HG03558 (cell line): ENCODE data around the gene FGF4.

Experiments
- ATAC-seq: cut with Tn5 transposase; IDR thresholded peaks from one replicate; pipeline ENCODE4 v1.9.1; 2021; ENCODE audit warnings: moderate number of reproducible peaks; ENCODE audit not compliant: unreplicated experiment; ENCODE audit errors: extremely low read depth

FGF4 gene

DNA sequence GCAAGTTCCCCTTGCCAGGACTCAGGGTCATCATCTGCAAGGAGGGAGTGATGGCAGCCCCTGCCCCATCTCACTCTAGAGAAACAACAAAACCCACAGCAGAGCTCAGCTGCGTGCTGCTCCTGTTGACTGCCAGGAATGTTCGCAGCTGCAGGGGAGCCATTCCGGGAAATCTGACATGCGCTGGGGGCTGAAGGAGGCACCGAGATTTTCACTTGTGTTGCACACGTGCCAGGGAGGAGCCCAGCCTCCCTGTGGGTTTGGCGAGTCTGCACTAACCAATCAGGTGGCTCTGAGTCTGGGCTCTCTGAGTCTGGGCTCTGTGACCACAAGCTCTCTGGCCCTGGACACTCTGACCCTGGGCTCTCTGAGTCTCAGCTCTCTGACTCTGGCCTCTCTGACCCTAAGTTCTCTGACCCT, 33.5 kb upstream of the FGF4 start:
- ATAC-seq: no peak

DNA sequence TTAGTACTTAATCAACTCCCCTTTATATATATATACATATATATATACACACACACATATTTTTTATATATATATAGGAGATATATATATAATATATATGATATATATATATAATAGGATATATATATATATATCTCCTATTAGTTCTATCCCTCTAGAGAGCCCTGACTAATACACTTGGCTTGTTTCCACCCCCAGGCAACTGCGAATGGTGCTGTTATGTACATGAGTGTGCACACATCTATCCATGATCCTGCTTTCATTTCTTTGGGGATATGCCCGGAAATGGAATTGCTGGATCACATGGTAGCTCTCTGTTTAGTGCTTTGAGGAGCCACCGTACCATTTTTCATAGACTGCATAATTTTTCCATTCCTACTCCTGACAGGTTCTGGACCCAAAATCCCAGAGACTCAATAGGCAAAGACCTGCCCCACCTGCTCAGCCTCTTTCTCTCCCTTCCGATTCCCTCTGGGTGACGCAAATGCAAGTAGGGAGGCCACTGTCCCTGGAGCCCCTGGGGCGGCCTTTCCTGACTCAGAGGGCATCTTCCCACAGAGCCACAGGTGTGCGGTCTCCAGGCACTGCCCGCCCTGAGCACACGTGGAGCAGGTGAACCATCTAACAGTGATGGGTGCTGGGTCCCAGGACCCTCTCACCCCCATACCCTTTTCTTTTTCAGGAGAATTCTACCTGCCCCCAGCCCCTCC, 32.1 kb upstream of the FGF4 start:
- no peak for ATAC-seq

- no peak for ATAC-seq
Measured at GRCh38 chr11:69804769-69805508, 29.8 kb upstream of the FGF4 start.

DNA sequence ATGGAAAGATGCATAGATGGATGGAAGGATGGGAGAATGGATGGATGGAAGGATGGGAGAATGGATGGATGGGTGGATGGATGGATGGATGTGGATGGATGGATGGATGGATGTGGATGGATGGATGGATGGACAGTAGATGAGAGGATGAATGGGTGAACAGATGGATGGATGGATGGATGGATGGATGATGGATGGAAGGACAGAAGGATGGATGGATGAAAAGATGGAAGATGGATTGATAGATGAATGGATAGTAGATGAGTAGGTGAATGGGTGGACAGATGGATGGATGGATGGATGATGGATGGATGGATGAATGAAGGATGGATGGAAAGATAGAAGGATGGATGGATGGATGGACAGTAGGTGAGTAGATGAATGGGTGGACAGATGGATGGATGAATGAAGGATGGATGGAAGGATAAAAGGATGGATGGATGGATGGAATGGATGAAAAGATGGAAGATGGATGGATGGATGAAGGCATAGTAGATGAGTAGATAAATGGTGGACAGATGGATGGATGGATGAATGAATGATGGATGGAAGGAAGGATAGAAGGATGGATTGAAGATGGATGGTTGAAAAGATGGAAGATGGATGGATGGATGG, 28.6 kb upstream of the FGF4 start:
- no peak for ATAC-seq

- no peak for ATAC-seq
Measured at GRCh38 chr11:69803022-69803421, 27.9 kb upstream of the FGF4 start.

DNA sequence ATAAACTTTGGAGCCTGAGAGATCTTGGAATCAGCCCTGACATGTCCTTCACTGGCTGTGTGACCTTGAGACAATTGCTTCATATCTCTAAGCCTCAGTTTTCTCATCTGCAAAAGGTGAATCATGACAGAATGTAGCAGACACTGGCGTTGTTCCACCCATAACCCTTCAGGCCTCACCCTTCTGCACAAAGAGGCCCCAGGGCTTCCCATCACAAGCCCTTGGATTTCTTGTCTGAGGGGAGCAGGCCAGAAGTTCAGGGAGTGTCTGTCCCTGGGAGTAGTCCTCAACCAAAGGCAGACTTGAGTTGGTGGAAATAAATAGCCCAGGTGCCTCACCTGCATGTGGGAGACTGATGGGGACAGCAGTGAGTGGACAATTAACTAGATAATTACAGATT, 27.4 kb upstream of the FGF4 start:
- ATAC-seq: no peak

GRCh38 chr11:69801513-69802335, 26.6 kb upstream of the FGF4 start:
- ATAC-seq: no peak

DNA sequence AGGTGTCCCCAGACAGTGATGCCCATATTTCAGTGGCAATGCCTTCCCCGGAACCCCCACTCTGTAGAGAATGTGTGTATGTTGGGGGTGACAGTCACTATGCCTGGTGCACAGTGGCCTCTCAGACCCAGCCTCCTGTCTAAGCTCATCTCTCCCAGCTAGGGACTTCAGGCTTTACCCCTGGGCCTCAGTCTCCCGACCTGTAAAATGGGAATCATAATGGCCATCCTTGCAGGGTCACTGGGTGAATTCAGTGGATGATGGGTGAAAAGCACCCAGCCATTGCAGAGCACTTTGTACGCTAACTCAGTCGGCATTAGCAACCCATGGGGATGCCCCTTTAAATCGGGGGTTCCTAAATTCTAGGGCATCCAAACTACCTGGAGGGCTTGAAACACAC, 25.1 kb upstream of the FGF4 start:
- no peak for ATAC-seq

DNA sequence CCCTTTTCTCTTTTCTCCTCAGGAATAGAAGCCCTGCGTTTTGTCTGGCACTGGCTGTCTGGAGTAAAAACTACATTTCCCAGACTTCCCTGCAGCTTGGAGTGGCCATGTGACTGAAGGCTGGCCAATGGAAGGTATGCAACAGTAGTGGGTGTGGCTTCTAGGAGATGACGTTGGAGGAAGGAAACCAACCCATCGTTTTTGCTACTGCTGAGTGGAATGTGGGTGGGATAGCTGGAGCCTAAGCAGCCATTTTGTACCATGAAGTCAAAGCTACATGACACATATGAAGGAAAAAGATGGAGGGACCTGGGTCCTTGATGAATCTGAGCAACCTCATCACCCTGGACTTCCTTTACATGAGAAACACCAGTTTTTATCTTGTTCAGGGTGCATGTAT, 24.4 kb upstream of the FGF4 start:
- ATAC-seq: no peak

GRCh38 chr11:69799097-69799496, 24.0 kb upstream of the FGF4 start:
- no peak for ATAC-seq

- no peak for ATAC-seq
Measured at GRCh38 chr11:69797737-69798528, 22.8 kb upstream of the FGF4 start.

DNA sequence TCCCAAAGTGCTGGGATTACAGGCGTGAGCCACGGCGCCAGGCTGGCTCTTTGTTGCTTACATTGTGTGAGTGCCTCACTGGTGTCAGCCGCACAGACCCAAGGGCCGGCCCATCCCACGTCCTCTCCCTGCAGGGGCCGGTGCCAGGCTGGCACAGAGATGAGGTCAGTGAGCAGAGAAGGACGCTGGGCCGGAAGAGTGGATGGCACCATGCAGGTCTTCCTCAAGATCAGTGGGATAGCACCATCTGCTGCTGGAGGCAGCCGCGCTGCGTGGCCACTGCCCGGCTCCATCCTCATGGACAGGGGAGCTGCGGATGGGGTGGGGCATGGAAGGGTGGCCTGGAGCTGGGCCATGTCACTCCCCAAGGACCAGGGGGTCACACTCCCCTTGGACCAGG, 22.0 kb upstream of the FGF4 start:
- no peak for ATAC-seq

DNA sequence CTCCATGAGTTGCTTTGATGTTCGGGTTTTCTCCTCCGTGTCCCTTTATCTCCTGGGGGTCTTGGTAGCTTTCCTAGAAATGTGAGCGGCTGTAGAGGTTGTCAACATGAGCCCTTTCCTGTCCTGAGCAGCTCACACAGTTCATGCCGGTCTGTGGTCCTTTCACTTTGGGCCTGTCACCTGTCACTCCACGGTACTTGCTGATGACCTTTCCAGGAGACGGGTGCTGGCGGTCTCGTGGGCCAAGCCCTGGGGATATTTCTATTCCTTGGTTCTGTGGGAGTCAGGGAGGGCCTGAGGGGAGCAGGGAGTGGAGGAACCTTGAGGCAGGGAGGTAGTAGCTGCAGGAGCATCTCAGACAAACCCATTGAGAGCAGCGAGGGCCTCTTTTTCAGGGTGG, 20.9 kb upstream of the FGF4 start:
- ATAC-seq: no peak

DNA sequence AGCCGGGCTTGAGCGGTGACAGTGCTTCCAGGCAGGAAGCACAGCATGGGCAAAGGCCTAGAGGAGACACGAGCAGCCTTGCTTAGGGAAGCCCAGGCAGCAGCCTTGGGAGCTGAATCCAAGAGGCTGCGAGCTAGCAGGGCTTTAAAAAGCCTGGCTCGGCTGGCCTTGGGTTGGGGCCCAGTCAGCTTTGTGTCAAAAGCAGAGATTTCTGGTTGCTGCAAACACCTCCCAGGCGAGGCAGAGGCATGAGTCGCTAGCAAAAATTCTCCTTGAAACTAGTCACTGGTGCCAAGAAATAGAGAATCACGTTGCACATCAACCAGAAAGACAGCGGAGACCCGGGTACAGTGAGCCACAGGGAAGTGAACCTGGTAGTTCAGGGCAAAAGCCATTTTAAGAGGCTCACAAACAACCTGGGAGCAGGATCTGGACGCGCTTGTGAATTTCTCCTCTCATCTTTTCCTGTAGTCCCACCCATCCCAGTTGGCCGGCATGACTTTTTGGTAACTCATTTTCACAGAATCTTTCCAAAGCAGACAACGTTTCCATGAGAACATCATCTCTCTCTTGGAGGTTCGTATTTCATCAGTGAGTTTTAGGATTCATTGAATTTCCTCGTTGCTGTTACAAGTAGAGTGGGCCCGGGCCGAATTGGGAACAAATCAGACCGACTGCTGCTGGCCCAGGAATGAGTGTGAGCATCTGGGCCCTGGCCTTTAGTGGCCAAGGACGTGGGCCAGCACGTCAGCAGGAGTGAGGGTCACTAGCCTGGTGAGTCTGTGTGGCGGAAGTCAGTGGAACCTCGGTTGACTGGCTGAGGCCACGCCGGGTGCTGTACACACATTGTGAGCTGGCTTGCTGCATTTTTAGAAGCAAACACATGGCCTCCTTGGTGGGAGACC, 16.4 kb upstream of the FGF4 start:
- ATAC-seq: no peak

DNA sequence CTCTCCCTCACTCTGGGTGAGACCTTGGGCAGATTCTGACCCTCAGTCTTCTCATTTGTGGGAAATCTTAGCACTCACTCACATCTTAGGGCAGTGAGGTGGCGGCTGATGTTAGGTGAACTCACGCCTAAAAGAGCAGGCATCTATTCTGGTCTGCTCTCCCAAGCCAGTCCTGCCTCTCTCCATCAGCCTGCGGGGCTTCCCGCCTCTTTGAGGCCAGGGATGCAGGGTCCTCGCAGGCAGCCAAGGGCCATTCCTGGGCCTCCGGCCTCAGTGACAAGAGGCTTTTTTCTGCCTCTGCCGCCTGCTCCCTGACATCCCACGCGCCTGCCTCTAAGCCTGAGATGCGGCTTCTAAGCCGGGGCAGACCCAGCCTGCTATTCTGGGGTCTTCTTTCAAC, 13.8 kb upstream of the FGF4 start:
- no peak for ATAC-seq

- no peak for ATAC-seq
Measured at GRCh38 chr11:69787906-69788305, 12.8 kb upstream of the FGF4 start.

DNA sequence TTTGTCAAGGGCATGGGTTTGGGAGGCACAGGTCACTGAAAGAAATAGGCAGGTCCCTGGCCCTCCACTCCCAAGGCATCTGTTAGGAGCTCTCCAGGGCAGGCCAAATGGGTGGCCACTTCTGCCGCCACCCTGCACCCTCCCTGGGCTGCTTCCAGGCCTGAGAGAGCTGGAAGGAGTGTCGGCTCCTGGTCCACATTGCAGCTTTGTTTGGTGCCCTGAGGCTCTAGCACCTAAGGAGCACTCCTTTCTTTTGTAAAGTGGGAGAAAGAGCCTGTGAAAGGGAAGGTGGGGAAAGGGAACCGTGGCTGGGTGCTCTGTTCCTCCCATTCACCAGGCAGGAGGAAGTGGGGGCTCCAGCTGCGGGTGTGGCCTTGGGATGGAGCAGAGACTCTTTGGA, 12.3 kb upstream of the FGF4 start:
- ATAC-seq: no peak

GRCh38 chr11:69781241-69781640, 6.1 kb upstream of the FGF4 start:
- ATAC-seq: no peak

DNA sequence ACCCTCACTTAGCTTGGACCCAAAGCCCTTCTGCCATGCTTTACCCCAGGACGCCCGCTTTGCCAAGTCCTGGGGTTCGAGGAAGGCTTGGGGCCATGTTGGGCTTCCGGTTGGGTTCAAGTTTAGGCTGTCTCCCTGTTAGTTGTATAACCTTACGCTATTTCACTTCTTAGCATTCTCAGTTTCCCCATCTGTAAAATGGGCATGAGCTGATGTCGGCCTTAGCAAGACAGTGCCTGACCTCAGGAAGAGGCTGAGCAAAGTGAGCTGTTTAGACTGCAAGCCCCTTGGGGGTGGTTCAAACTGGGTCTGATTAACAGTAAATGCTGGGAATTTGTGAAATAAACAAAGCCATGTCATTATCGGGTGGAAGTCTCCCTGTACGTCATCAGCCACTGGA, 3.2 kb upstream of the FGF4 start:
- no peak for ATAC-seq
